ENCODE results near the gene MRGPRG. TPM values are rescaled to one million over a fixed set of nuclear protein-coding genes. Genes with fewer than 3 reads are reported as not detected.
A peak's percentile ranks its signal among the peaks of the same experiment; 100 is the strongest.

MRGPRG gene
- total RNA-seq, 3 donors from 2014 or later: not detected

- DNase-seq: no peak
- Histone ChIP-seq H3K4me3 (no peak overlapping the region), H3K36me3 (ENCODE audit: low read depth) (no peaks in the 10 kb centered on the region), H3K4me1 (ENCODE audit: low read depth) (no peaks in the 10 kb centered on the region), H3K9me3 (no peaks in the 10 kb centered on the region)
- ATAC-seq: no peak
- TF ChIP-seq, protein P1, sequence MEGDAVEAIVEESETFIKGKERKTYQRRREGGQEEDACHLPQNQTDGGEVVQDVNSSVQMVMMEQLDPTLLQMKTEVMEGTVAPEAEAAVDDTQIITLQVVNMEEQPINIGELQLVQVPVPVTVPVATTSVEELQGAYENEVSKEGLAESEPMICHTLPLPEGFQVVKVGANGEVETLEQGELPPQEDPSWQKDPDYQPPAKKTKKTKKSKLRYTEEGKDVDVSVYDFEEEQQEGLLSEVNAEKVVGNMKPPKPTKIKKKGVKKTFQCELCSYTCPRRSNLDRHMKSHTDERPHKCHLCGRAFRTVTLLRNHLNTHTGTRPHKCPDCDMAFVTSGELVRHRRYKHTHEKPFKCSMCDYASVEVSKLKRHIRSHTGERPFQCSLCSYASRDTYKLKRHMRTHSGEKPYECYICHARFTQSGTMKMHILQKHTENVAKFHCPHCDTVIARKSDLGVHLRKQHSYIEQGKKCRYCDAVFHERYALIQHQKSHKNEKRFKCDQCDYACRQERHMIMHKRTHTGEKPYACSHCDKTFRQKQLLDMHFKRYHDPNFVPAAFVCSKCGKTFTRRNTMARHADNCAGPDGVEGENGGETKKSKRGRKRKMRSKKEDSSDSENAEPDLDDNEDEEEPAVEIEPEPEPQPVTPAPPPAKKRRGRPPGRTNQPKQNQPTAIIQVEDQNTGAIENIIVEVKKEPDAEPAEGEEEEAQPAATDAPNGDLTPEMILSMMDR (IDR thresholded peaks at IDR 0.05): no peak
- intact Hi-C loops (cut with DNase I, micrococcal nuclease): loop anchor here in 1 of 2 donors (10.0 kb wide), 1 partner anchor 83 kb away; no protein-coding TSS in a partner anchor
Measured at GRCh38 chr11:3197878-3198528, 20.6 kb downstream of the MRGPRG start.

DNA sequence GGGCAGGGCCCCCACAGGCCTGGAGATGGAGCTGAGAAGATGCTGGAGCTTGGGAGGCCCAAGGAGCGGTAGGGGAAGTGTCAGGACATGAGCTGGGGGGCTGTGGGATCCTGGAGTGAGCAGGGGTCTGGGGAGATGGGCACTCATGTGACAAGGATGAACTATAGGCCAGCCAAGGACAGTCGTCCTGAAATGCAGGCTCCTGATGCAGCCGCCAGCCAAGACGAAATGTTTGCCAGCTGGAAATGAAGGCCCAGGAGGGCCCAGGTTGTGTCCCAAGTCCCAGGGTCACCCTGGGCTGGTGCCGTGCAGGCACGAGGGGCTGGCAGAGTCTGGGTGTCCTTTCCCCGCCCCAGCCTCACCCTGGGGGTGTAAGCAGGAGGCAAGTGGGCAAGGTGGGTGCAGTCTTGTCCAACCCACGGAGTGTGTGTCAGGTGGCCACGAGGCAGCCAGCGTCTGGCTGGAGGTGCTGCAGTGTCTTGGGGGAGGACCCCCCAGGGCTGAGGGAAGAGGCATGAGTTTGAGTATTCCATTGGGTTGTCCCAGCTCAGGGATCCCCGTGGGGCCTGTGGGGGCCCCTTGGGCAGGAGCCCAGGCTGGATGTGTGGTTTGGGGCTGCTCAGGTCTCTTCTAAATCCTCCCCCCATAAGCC lies 21.4 kb downstream of the MRGPRG start:
- ATAC-seq (no peak), DNase-seq (no peak)
- no peaks in the 10 kb centered on the region for H3K9me3 ChIP-seq
- TF ChIP-seq, protein P1 (IDR thresholded peaks at IDR 0.05): no peak
- H3K4me3 ChIP-seq: no peak overlapping the region
- no peaks in the 10 kb centered on the region for H3K36me3 ChIP-seq (ENCODE audit: low read depth)
- no peaks in the 10 kb centered on the region for H3K4me1 ChIP-seq (ENCODE audit: low read depth)
- intact Hi-C loops (cut with DNase I, micrococcal nuclease): loop anchor here in 1 of 2 donors (10.0 kb wide), 1 partner anchor 82 kb away; no protein-coding TSS in a partner anchor

DNA sequence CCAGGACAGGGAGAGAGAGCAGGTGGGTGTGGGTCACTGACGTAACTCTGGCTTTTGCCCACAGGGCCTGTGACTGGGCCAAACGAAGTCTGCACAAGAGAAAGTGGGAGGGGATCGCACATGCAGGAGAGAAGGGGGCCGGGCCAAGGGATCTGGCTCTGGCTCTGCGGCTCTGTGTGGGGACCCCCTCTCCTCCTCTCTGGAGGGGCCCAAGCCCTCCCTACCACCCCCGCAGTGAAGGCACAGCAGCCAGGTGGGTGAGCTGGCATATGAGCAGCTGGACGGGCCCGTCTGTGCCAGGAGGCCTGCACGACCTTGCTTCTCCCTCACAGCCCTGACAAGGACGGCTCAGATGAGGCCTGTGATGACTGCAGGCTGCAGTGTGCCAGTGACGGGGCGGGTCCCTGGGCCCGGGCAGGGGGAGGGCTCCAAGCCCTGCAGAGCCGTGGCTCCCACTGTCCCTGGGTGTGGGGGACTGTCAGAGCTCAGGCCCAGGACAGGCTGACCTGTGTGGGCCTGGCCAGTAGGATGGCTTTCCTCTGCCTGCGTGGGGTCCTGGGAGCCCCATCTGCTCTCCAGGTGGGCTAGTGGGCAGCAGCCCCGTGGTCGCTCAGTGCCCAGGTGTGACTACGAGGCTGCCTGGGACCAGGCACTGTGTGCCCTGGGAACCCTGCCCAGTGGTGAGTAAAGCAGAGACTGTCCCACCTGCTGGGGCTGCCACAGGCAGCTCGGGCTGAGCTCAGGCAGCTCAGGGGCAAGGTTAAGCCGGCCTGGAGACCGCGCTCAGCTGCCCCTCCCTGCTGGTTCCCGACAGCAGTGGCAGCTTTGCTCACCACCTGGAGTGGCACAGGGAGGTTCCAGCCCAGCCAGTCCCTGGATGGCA lies 22.2 kb downstream of the MRGPRG start:
- ATAC-seq (no peak), DNase-seq (no peak)
- Histone ChIP-seq H3K4me3 (no peak overlapping the region), H3K9me3 (no peaks in the 10 kb centered on the region), H3K36me3 (ENCODE audit: low read depth) (no peaks in the 10 kb centered on the region), H3K4me1 (ENCODE audit: low read depth) (no peaks in the 10 kb centered on the region)
- TF ChIP-seq, protein P1 (IDR thresholded peaks at IDR 0.05): no peak
- intact Hi-C loops (cut with DNase I, micrococcal nuclease): loop anchor here in 1 of 2 donors (10.0 kb wide), 1 partner anchor 82 kb away; no protein-coding TSS in a partner anchor

DNA sequence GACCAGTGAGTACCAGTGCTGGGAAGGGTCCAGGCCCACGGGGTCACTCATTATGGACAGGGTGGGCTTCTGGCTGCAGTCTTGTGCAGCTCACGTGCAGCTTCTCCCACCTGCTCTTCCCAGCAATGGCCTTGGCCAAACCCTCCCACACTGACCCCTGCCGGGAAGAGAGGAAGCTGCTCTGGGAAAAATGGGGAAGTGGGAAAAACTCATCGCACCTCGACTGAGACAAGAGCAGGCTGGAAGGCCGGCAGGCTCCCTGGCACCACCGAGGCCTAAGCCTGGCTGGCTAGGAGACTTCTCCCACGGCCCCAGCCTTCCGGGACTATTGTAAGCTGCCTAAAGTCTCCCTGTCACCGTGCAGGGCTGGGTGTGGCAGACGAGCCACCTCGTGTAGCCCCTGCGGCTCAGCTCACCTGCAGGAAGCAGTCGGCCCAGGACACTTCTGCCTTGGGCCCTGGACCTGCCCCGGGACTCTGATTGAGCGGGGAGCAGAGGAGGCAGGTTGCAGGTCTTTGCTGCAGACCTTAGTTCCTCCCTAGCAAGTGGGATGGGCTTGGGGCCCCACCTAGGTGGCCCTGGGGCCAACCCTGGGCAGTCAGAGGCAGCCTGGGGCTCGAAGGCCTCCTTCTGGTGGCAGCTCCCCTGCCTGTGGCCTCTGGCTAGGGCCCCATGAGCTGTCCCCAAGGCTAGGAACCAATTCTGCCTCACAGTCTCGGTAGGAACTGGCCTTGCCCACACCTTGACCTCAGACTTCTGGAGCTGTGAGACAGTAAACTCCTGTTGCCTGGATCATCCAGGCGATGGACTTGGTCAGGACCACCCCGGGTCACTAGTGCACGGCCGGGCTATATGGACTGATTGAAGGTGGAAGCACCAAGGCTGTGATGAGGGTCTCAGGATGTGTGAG lies 23.1 kb downstream of the MRGPRG start:
- TF ChIP-seq, protein P1 (IDR thresholded peaks at IDR 0.05): no peak
- DNase-seq: peak in 1 of 3 donors; percentile 30
- intact Hi-C loops (cut with DNase I, micrococcal nuclease): loop anchor here in 1 of 2 donors (10.0 kb wide), 1 partner anchor 81 kb away; no protein-coding TSS in a partner anchor
- no peaks in the 10 kb centered on the region for H3K9me3 ChIP-seq
- H3K4me3 ChIP-seq: no peak overlapping the region
- H3K36me3 ChIP-seq (ENCODE audit: low read depth): no peaks in the 10 kb centered on the region
- peak; percentile 57 for ATAC-seq
- H3K4me1 ChIP-seq (ENCODE audit: low read depth): no peaks in the 10 kb centered on the region
